ENCODE results near the gene CORO7.

Gene CORO7

DNA sequence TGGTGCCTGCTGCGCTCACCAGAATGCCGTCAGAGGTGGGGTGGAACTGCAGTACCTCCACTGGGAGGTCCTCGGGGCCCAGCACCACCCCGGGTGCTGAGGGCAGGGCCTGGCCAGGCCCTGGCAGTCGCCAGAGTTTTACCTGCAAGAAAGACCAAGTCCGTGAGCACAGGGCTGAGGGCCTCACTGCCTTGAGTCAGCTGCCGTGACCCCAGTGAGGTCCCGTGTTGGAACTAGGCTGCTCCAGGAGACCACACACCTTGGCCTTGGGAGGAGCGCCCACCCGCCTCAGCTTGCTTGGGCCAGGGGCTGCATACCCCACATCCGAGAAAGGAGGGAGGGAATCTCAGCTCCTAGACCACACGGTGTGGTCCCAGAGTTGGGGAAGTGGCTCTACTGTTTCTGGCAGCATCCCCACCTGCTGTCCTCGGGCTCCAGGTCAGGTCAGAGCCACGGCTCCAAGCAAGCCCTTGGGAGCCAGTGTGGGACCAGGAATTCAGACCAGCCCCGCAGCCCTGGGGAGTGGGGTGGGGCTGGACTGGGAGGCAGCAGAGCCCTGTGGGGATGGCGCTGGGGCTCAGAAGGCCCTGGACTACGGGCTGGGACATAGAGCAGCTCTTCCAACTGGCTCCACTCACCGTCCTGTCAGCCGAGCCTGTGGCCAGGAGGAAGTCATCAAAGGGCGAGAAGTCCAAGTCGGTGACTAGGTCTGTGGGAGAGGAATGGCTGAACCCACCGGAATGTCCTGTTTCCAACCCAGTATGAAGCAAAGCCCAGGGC, 8.7 kb downstream of the CORO7 start:
- Histone ChIP-seq H4K20me1 (ENCODE audit: insufficient read depth, low read length) (peaks cover 61% of the 10 kb centered on the region), H3K4me3 (ENCODE audit: low read depth in 1 of 2, low read length in 2 of 2) (no peak overlapping the region), H3K27ac (ENCODE audit: low read length) (no peak overlapping the region), H3K4me1 (ENCODE audit: insufficient read depth, low read length) (0 out of 2 replicates have a peak, but pooled peaks cover 3% of the 10 kb centered on the region), H3K79me2 (ENCODE audit: insufficient read depth, low read length) (peaks cover 33% of the 10 kb centered on the region), H3K9me3 (ENCODE audit: insufficient read depth, low read length, severe bottlenecking) (no peaks in the 10 kb centered on the region), H3K9ac (ENCODE audit: low read depth, low read length) (no peak overlapping the region), H3K4me2 (ENCODE audit: insufficient read depth, low read length) (no peak overlapping the region), H2AFZ (ENCODE audit: low read depth, low read length) (no peak overlapping the region), H3K36me3 (ENCODE audit: insufficient read depth, low read length) (peaks cover 86% of the 10 kb centered on the region), H3K27me3 (ENCODE audit: insufficient read depth, low read length, poor library complexity) (no peaks in the 10 kb centered on the region)
- DNase-seq (no peak), ATAC-seq (ENCODE audit: insufficient read depth, low read depth) (no peak)
- TF ChIP-seq EZH2 (IDR thresholded peaks at IDR 0.05; ENCODE audit: borderline replicate concordance, low read depth, low read length, severe bottlenecking), result no peak
- TF ChIP-seq, protein P1, sequence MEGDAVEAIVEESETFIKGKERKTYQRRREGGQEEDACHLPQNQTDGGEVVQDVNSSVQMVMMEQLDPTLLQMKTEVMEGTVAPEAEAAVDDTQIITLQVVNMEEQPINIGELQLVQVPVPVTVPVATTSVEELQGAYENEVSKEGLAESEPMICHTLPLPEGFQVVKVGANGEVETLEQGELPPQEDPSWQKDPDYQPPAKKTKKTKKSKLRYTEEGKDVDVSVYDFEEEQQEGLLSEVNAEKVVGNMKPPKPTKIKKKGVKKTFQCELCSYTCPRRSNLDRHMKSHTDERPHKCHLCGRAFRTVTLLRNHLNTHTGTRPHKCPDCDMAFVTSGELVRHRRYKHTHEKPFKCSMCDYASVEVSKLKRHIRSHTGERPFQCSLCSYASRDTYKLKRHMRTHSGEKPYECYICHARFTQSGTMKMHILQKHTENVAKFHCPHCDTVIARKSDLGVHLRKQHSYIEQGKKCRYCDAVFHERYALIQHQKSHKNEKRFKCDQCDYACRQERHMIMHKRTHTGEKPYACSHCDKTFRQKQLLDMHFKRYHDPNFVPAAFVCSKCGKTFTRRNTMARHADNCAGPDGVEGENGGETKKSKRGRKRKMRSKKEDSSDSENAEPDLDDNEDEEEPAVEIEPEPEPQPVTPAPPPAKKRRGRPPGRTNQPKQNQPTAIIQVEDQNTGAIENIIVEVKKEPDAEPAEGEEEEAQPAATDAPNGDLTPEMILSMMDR (IDR thresholded peaks at IDR 0.05; ENCODE audit: borderline replicate concordance, extremely low read depth, low read length, poor library complexity, severe bottlenecking), result no peak

DNA sequence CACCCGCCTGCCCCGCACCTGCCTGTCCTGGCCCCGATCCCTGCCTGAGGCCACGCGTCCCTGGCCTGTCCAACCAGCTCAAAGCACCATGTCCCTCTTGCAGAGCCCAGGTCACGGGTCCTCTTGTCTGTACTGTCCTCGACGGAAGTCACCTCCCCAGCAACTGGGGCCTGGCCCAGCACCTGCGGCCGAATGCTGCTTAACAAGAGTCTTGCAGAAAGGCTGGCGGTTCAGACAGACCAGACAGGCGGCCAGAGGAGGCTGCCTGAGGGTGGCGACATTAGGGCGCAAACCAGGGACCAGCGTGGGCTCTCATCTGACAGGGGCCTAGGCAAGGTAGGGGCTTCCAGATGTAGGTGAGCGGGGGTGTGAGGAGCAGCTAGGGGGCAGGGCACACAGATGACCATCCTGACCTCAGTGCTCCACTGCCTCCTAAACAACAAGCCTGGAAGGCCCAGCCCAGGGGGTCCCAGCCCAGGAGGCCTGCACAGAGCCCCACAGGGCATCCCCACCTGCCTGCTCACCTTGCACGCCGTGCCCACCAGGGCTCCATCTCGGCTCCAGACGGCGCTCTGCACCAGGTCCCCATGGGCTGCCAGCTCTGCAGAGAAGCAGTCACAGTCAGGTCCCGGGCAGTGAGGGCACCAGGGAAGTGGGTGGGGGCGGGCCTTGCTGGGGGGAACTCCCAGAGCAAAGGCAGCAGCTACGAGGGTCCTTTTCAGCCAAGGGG, 11.3 kb downstream of the CORO7 start:
- no peak for TF ChIP-seq EZH2 (IDR thresholded peaks at IDR 0.05; ENCODE audit: borderline replicate concordance, low read depth, low read length, severe bottlenecking)
- TF ChIP-seq, protein P1 (IDR thresholded peaks at IDR 0.05; ENCODE audit: borderline replicate concordance, extremely low read depth, low read length, poor library complexity, severe bottlenecking), result no peak
- H3K9me3 ChIP-seq (ENCODE audit: insufficient read depth, low read length, severe bottlenecking), result no peaks in the 10 kb centered on the region
- no peak overlapping the region for H3K4me2 ChIP-seq (ENCODE audit: insufficient read depth, low read length)
- peaks cover 10% of the 10 kb centered on the region; the same call in 1 of the 2 replicates for H3K79me2 ChIP-seq (ENCODE audit: insufficient read depth, low read length)
- H3K27me3 ChIP-seq (ENCODE audit: insufficient read depth, low read length, poor library complexity), result no peaks in the 10 kb centered on the region
- no peak overlapping the region for H3K4me3 ChIP-seq (ENCODE audit: low read depth in 1 of 2, low read length in 2 of 2)
- ATAC-seq (ENCODE audit: insufficient read depth, low read depth) (no peak), DNase-seq (no peak)
- no peak overlapping the region for H2AFZ ChIP-seq (ENCODE audit: low read depth, low read length)
- no peaks in the 10 kb centered on the region for H3K4me1 ChIP-seq (ENCODE audit: insufficient read depth, low read length)
- peaks cover 79% of the 10 kb centered on the region for H3K36me3 ChIP-seq (ENCODE audit: insufficient read depth, low read length)
- no peak overlapping the region for H3K9ac ChIP-seq (ENCODE audit: low read depth, low read length)
- no peak overlapping the region for H3K27ac ChIP-seq (ENCODE audit: low read length)
- peaks cover 41% of the 10 kb centered on the region for H4K20me1 ChIP-seq (ENCODE audit: insufficient read depth, low read length)

DNA sequence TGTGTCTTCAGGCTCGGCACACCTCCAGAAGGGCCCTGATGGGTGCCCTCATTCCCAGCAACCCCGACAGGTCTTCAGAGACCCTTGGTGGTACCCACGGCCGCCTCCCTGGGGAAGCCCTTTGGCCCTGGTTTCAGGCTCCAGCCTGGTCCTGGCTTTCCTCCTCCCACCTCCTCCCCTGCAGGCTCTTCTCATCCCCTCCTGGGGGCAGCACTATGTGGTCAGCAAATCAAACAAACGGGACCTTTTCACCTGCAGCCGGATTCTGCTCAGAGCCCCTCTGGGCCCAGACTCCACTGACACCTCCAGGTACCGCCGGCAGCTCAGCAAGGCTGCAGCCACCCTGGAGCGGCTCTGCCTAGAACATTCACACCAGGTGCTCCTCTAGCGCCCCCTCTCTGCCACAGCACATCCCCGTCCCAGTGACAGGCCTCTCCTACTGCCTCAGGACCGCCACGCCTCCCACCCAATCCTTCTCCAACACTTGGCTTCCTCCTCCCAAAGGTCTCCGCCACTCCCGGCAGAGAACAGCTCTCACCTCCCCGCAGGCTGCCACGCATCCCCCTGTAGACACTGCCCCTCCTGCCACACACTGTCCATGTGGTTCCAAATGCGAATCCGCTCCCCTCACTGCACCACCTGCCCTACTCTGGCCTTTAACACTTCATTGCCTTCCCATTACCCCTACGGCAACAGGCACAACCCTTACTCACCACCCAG, 12.0 kb downstream of the CORO7 start:
- ATAC-seq (ENCODE audit: insufficient read depth, low read depth) (peak; percentile 71), DNase-seq (peak; percentile 49)
- Histone ChIP-seq H3K4me3 (ENCODE audit: low read depth in 1 of 2, low read length in 2 of 2) (no peak overlapping the region), H3K9me3 (ENCODE audit: insufficient read depth, low read length, severe bottlenecking) (no peaks in the 10 kb centered on the region), H2AFZ (ENCODE audit: low read depth, low read length) (no peak overlapping the region), H3K9ac (ENCODE audit: low read depth, low read length) (no peak overlapping the region), H3K4me2 (ENCODE audit: insufficient read depth, low read length) (no peak overlapping the region), H3K79me2 (ENCODE audit: insufficient read depth, low read length) (peaks cover 6% of the 10 kb centered on the region; the same call in 1 of the 2 replicates), H3K36me3 (ENCODE audit: insufficient read depth, low read length) (peaks cover 78% of the 10 kb centered on the region), H3K4me1 (ENCODE audit: insufficient read depth, low read length) (no peaks in the 10 kb centered on the region), H3K27ac (ENCODE audit: low read length) (no peak overlapping the region), H3K27me3 (ENCODE audit: insufficient read depth, low read length, poor library complexity) (no peaks in the 10 kb centered on the region), H4K20me1 (ENCODE audit: insufficient read depth, low read length) (peaks cover 34% of the 10 kb centered on the region)
- TF ChIP-seq EZH2 (IDR thresholded peaks at IDR 0.05; ENCODE audit: borderline replicate concordance, low read depth, low read length, severe bottlenecking), result no peak
- TF ChIP-seq, protein P1 (IDR thresholded peaks at IDR 0.05; ENCODE audit: borderline replicate concordance, extremely low read depth, low read length, poor library complexity, severe bottlenecking), result peak; percentile 60
